Mesenchymal stem cell (in vitro differentiated cells and primary cell): ENCODE measurements around the gene NMT1.

Experiments used
- DNase-seq: peaks from one replicate; pipeline ENCODE4 v3.0.0-alpha.2; 2013
- H2AFZ ChIP-seq: one replicate; pipeline ENCODE4 v1.6.1; 2013; ENCODE audit warnings: low read depth, mild to moderate bottlenecking, control low read depth, inconsistent platforms, low read length, moderate library complexity
- H2AK5ac ChIP-seq: 2 replicates; pipeline ENCODE4 v1.6.1; 2013; ENCODE audit warnings: low read length, moderate library complexity, mild to moderate bottlenecking, inconsistent platforms; ENCODE audit not compliant: severe bottlenecking
- H2BK120ac ChIP-seq: one replicate; pipeline ENCODE4 v1.6.1; 2013; ENCODE audit warnings: low read depth, mild to moderate bottlenecking, inconsistent platforms, low read length, moderate library complexity
- H2BK12ac ChIP-seq, 2 experiments: one replicate each; pipeline ENCODE4 v1.6.1; 2013; ENCODE audit warnings: inconsistent platforms in 2 of 2, low read length in 2 of 2, mild to moderate bottlenecking in 2 of 2, moderate library complexity in 2 of 2, control low read depth in 1 of 2
- H2BK15ac ChIP-seq: one replicate; pipeline ENCODE4 v1.6.1; 2013; ENCODE audit warnings: mild to moderate bottlenecking, low read depth, inconsistent platforms; ENCODE audit not compliant: poor library complexity, severe bottlenecking
- H2BK5ac ChIP-seq: 2 replicates; pipeline ENCODE4 v1.6.1; 2013; ENCODE audit warnings: low read depth, mild to moderate bottlenecking, low read length, control low read depth, inconsistent platforms; ENCODE audit not compliant: poor library complexity, severe bottlenecking
- H3K14ac ChIP-seq, 2 experiments: one replicate each; pipeline ENCODE4 v1.6.1; 2013; ENCODE audit warnings: inconsistent platforms in 2 of 2, low read length in 2 of 2, control low read depth in 1 of 2, mild to moderate bottlenecking in 1 of 2, moderate library complexity in 1 of 2
- H3K18ac ChIP-seq, 2 experiments: one replicate each; pipeline ENCODE4 v1.6.1; 2013; ENCODE audit warnings: inconsistent platforms in 2 of 2, low read length in 2 of 2, control low read depth in 1 of 2, low read depth in 1 of 2, mild to moderate bottlenecking in 1 of 2
- H3K23ac ChIP-seq, 2 experiments: one replicate each; pipeline ENCODE4 v1.6.1; 2013; ENCODE audit warnings: inconsistent platforms in 2 of 2, low read length in 2 of 2, mild to moderate bottlenecking in 2 of 2, moderate library complexity in 2 of 2, control low read depth in 1 of 2
- H3K27ac ChIP-seq: 2 replicates; pipeline ENCODE4 v1.5.1; 2013; ENCODE audit warnings: mild to moderate bottlenecking, moderate library complexity, low read length, control low read depth, inconsistent platforms; ENCODE audit not compliant: poor library complexity, severe bottlenecking
- H3K27me3 ChIP-seq, 2 experiments: 2 replicates each; pipeline versions ENCODE4 v1.6.1 to v1.7.0; 2013; ENCODE audit warnings: low read length in 2 of 2, mild to moderate bottlenecking in 2 of 2, moderate library complexity in 2 of 2, control low read depth in 1 of 2, inconsistent platforms in 1 of 2; ENCODE audit not compliant: control insufficient read depth in 1 of 2, insufficient read depth in 1 of 2
- H3K36me3 ChIP-seq, 2 experiments: 2 replicates each; pipeline versions ENCODE4 v1.6.1 to v1.7.0; 2013; ENCODE audit warnings: low read length in 2 of 2, control low read depth in 1 of 2, inconsistent platforms in 1 of 2, low read depth in 1 of 2, mild to moderate bottlenecking in 1 of 2; ENCODE audit not compliant: insufficient read depth in 2 of 2, control insufficient read depth in 1 of 2
- H3K4ac ChIP-seq, 2 experiments: one replicate each; pipeline ENCODE4 v1.6.1; 2013; ENCODE audit warnings: inconsistent platforms in 2 of 2, low read length in 2 of 2, mild to moderate bottlenecking in 2 of 2, moderate library complexity in 2 of 2, control low read depth in 1 of 2, low read depth in 1 of 2
- H3K4me1 ChIP-seq: 2 replicates; pipeline ENCODE4 v1.6.1; 2013; ENCODE audit warnings: low read depth, low read length, control low read depth; ENCODE audit not compliant: control insufficient read depth, insufficient read depth
- H3K4me2 ChIP-seq: 2 replicates; pipeline ENCODE4 v1.6.1; 2013; ENCODE audit warnings: low read length, mild to moderate bottlenecking, inconsistent platforms; ENCODE audit not compliant: poor library complexity, severe bottlenecking
- H3K4me3 ChIP-seq, 2 experiments: 2 replicates each; pipeline versions ENCODE4 v1.5.1 to v1.7.0; 2013; ENCODE audit warnings: low read length in 2 of 2, mild to moderate bottlenecking in 2 of 2, control low read depth in 1 of 2, low read depth in 1 of 2; ENCODE audit not compliant: insufficient read depth in 1 of 2
- H3K79me1 ChIP-seq: replicated peaks from 2 replicates; pipeline ENCODE4 v1.6.1; 2013; ENCODE audit warnings: mild to moderate bottlenecking, control low read depth, low read length, inconsistent platforms; ENCODE audit not compliant: poor library complexity, severe bottlenecking
- H3K9ac ChIP-seq: 2 replicates; pipeline ENCODE4 v1.7.0; 2013; ENCODE audit warnings: mild to moderate bottlenecking, low read length, moderate library complexity
- H3K9me3 ChIP-seq: 2 replicates; pipeline ENCODE4 v1.7.0; 2013; ENCODE audit warnings: mild to moderate bottlenecking, low read length; ENCODE audit not compliant: control insufficient read depth
- H4K8ac ChIP-seq: one replicate; pipeline ENCODE4 v1.6.1; 2013; ENCODE audit warnings: inconsistent platforms, mild to moderate bottlenecking, low read length, moderate library complexity
- H4K91ac ChIP-seq: one replicate; pipeline ENCODE4 v1.6.1; 2013; ENCODE audit warnings: mild to moderate bottlenecking, low read length, inconsistent platforms
- WGBS: methylation state at CpG from one replicate; pipeline ENCODE4 v1.1.7; 2013; ENCODE audit warnings: mixed read lengths; 5-methylcytosine and 5-hydroxymethylcytosine counted together

The NMT1 gene

DNA sequence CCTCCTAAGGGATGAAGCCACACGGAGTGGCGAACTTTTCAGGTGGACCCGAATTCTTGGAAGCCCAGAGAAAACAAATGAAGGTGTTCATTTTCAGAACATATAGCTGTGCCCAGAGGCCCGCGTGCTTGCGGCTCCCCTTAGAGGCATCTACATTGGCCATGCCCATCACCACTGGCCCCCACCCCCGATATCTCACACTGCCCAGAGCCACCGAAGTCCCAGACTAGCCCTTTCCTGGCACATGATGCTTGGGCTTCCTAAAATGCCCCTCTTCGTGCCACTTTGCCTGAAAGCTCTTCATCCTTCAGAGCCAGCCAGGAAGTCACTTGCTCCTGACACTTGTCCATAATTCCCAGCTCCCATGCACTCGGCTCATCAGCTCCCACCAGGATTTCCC, 85.0 kb downstream of the NMT1 start:
- H3K23ac ChIP-seq: no peak overlapping the region
- peak overlapping the region; percentile 7 for H4K8ac ChIP-seq
- H3K18ac ChIP-seq: peak overlapping the region in 1 of 2 experiments; percentile 60
- no peaks in the 10 kb centered on the region for H3K9me3 ChIP-seq
- WGBS: 96% methylated on average over 10 of the region's 10 CpGs
- peak overlapping the region in 1 of 2 experiments; percentile 38 for H3K14ac ChIP-seq
- peak overlapping the region; percentile 84 for H2BK15ac ChIP-seq
- H3K4me3 ChIP-seq: peak overlapping the region in 1 of 2 experiments; percentile 82
- H3K79me1 ChIP-seq: peaks cover 12% of the 10 kb centered on the region
- no peak overlapping the region for H2BK12ac ChIP-seq
- H3K9ac ChIP-seq: peak overlapping the region; percentile 97
- peak overlapping the region; percentile 47 for H4K91ac ChIP-seq
- peak overlapping the region; percentile 56 for H2AK5ac ChIP-seq
- peaks cover 0 to 14% of the 10 kb centered on the region in 2 experiments for H3K36me3 ChIP-seq
- no peak overlapping the region for H3K27ac ChIP-seq
- no peak for DNase-seq
- no peak overlapping the region for H3K4me2 ChIP-seq
- no peak overlapping the region for H2AFZ ChIP-seq
- peak overlapping the region in 1 of 2 experiments; percentile 77 for H3K4ac ChIP-seq
- peak overlapping the region; percentile 44 for H2BK120ac ChIP-seq
- no peaks in the 10 kb centered on the region for H3K27me3 ChIP-seq
- H3K4me1 ChIP-seq: peaks cover 28% of the 10 kb centered on the region
- no peak overlapping the region for H2BK5ac ChIP-seq

DNA sequence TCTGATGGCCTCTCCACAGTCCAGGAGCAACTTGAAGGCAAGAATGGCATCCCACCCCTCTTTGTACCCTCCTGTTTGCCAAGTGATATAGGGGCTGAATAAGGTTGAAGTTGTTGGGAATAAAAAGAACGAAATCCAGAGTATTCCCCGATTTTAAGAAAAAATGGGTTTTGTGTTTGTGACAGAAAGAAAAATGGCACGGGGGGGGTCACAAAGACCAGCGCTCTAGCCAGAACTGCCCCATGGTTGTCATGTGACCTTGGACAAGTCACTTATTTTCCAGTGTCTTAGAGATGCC, 85.4 kb downstream of the NMT1 start:
- Histone ChIP-seq H3K9ac (peak overlapping the region; percentile 97), H3K4me1 (peaks cover 28% of the 10 kb centered on the region), H3K14ac (no peak overlapping the region), H3K4me3 (peak overlapping the region in 1 of 2 experiments; percentile 82), H3K23ac (no peak overlapping the region), H4K8ac (peak overlapping the region; percentile 98), H2AFZ (no peak overlapping the region), H2BK12ac (no peak overlapping the region), H4K91ac (peak overlapping the region; percentile 92), H3K79me1 (peaks cover 12% of the 10 kb centered on the region), H3K4me2 (peak overlapping the region; percentile 69), H3K27me3 (no peaks in the 10 kb centered on the region), H3K9me3 (no peaks in the 10 kb centered on the region), H3K36me3 (peaks cover 0 to 14% of the 10 kb centered on the region in 2 experiments), H2AK5ac (peak overlapping the region; percentile 56), H2BK5ac (no peak overlapping the region), H3K4ac (peak overlapping the region; percentile 77 to 99), H3K27ac (no peak overlapping the region), H2BK120ac (peak overlapping the region; percentile 44), H3K18ac (peak overlapping the region; percentile 68 to 86), H2BK15ac (peak overlapping the region; percentile 84)
- no peak for DNase-seq
- 96% methylated on average over 4 of the region's 4 CpGs for WGBS

- Histone ChIP-seq H3K4ac (peak overlapping the region; percentile 73 to 99), H3K4me2 (peak overlapping the region; percentile 69), H2AK5ac (peak overlapping the region; percentile 45), H3K27ac (peak overlapping the region; percentile 98), H3K36me3 (peaks cover 0 to 14% of the 10 kb centered on the region in 2 experiments), H3K27me3 (no peaks in the 10 kb centered on the region), H2BK15ac (no peak overlapping the region), H3K14ac (peak overlapping the region in 1 of 2 experiments; percentile 79), H2AFZ (no peak overlapping the region), H3K23ac (peak overlapping the region in 1 of 2 experiments; percentile 66), H3K4me1 (peaks cover 28% of the 10 kb centered on the region), H4K8ac (peak overlapping the region; percentile 98), H2BK5ac (peak overlapping the region; percentile 97), H3K9me3 (no peaks in the 10 kb centered on the region), H3K79me1 (peaks cover 12% of the 10 kb centered on the region), H2BK12ac (peak overlapping the region in 1 of 2 experiments; percentile 17), H3K4me3 (peak overlapping the region; percentile 68 to 82), H4K91ac (peak overlapping the region; percentile 92), H3K9ac (peak overlapping the region; percentile 97), H2BK120ac (peak overlapping the region; percentile 71), H3K18ac (peak overlapping the region; percentile 74 to 86)
- DNase-seq: peak; percentile 76
- WGBS: 22% methylated on average over 25 of the region's 29 CpGs
These were observed 85.9 kb downstream of the NMT1 start for GRCh38 chr17:45146890-45147580.

DNA sequence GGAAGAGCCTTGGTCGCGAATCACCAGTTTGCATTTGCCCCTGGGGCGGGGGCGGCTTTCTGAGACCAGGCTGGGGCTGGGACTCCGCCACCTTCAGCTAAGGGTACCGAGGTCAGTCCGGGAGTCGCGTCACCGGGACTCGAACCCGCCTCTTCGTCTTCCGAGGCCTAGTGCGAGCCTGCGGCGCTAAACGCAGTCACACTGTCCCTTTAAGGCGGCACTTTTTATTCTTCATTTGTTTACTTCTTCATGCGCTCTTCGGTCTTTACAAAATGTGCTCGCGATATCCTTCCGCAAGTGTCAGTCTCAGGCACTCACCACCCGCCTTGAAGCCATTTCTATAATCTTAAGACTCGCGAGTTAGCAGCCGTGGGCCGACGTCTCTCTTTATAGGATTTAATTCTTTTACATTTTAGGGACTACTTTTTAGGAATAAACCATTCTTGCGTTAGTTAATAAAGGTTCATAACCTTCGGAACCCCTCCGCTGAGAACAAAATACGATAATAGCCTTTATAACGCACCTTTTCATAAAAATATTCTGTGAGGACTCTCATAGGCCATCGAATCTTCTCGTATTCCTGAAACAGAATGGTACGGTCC, 86.6 kb downstream of the NMT1 start:
- H3K4ac ChIP-seq: peak overlapping the region in 1 of 2 experiments; percentile 88
- under 1% methylated on average over 32 of the region's 38 CpGs for WGBS
- H3K18ac ChIP-seq: peak overlapping the region; percentile 74 to 85
- peak overlapping the region; percentile 68 to 82 for H3K4me3 ChIP-seq
- peak overlapping the region; percentile 71 for H2BK120ac ChIP-seq
- H4K8ac ChIP-seq: peak overlapping the region; percentile 96
- H2BK12ac ChIP-seq: peak overlapping the region in 1 of 2 experiments; percentile 24
- peak overlapping the region; percentile 97 for H3K9ac ChIP-seq
- H3K14ac ChIP-seq: peak overlapping the region in 1 of 2 experiments; percentile 84
- H3K79me1 ChIP-seq: peaks cover 12% of the 10 kb centered on the region
- no peaks in the 10 kb centered on the region for H3K9me3 ChIP-seq
- peaks cover 28% of the 10 kb centered on the region for H3K4me1 ChIP-seq
- H2BK15ac ChIP-seq: no peak overlapping the region
- H3K23ac ChIP-seq: no peak overlapping the region
- peak overlapping the region; percentile 55 for H3K4me2 ChIP-seq
- peak overlapping the region; percentile 91 for H4K91ac ChIP-seq
- H2AFZ ChIP-seq: no peak overlapping the region
- peak overlapping the region; percentile 98 for H3K27ac ChIP-seq
- no peaks in the 10 kb centered on the region for H3K27me3 ChIP-seq
- H2BK5ac ChIP-seq: peak overlapping the region; percentile 97
- peak overlapping the region; percentile 35 for H2AK5ac ChIP-seq
- H3K36me3 ChIP-seq: peaks cover 2 to 14% of the 10 kb centered on the region in 2 experiments
- peak; percentile 97 for DNase-seq
